Stimulated activated CD8-positive, alpha-beta memory T cell treated with anti-CD3 and anti-CD28 coated beads, Interleukin-7, amount 100 ng/mL, for 48 hours (primary cell): ENCODE results near the gene DAPK2.
"Not testable (repeated sequence)": the region's sequence is repeated elsewhere in the genome, so short reads cannot be mapped to it uniquely, and the experiment has no call there.

Experiments
- DNase-seq, 2 donors: peaks; one replicate each; pipeline ENCODE4 v3.0.0-alpha.2; 2020; ENCODE audit warnings: low read depth in 1 of 2; ENCODE audit errors: extremely low read depth in 1 of 2

The DAPK2 gene

GRCh38 chr15:63899606-63900005 lies 146.7 kb downstream of the DAPK2 start:
- DNase-seq: not testable (repeated sequence)

GRCh38 chr15:63899193-63899592 lies 147.1 kb downstream of the DAPK2 start:
- no peak for DNase-seq

- DNase-seq: peak; percentile 29 to 48
Observed at GRCh38 chr15:63896336-63897115, 149.8 kb downstream of the DAPK2 start.

GRCh38 chr15:63895787-63896218 lies 150.5 kb downstream of the DAPK2 start:
- no peak for DNase-seq

GRCh38 chr15:63895194-63895593 lies 151.1 kb downstream of the DAPK2 start:
- DNase-seq: no peak

- DNase-seq: no peak
Observed at GRCh38 chr15:63894662-63894949, 151.7 kb downstream of the DAPK2 start.

- DNase-seq: no peak
Observed at GRCh38 chr15:63893866-63894661, 152.2 kb downstream of the DAPK2 start.

- peak; percentile 67 to 88 for DNase-seq
Observed at GRCh38 chr15:63892794-63893441, 153.4 kb downstream of the DAPK2 start.

GRCh38 chr15:63891768-63892133 lies 154.5 kb downstream of the DAPK2 start:
- DNase-seq: no peak

- peak; percentile 45 to 50 for DNase-seq
Observed at GRCh38 chr15:63891079-63891767, 155.1 kb downstream of the DAPK2 start.

- no peak for DNase-seq
Observed at GRCh38 chr15:63890617-63891016, 155.7 kb downstream of the DAPK2 start.

- no peak for DNase-seq
Observed at GRCh38 chr15:63889831-63890230, 156.5 kb downstream of the DAPK2 start.

- DNase-seq: no peak
Observed at GRCh38 chr15:63888823-63889222, 157.5 kb downstream of the DAPK2 start.

GRCh38 chr15:63888146-63888545 lies 158.1 kb downstream of the DAPK2 start:
- DNase-seq: no peak

GRCh38 chr15:63887630-63888029 lies 158.7 kb downstream of the DAPK2 start:
- DNase-seq: no peak

GRCh38 chr15:63884953-63885352 lies 161.3 kb downstream of the DAPK2 start:
- DNase-seq: no peak

GRCh38 chr15:63881431-63881830 lies 164.9 kb downstream of the DAPK2 start:
- no peak for DNase-seq

GRCh38 chr15:63880744-63881143 lies 165.5 kb downstream of the DAPK2 start:
- no peak for DNase-seq

GRCh38 chr15:63879995-63880394 lies 166.3 kb downstream of the DAPK2 start:
- no peak for DNase-seq

- DNase-seq: no peak
Observed at GRCh38 chr15:63879211-63879610, 167.1 kb downstream of the DAPK2 start.

- no peak for DNase-seq
Observed at GRCh38 chr15:63877713-63878271, 168.5 kb downstream of the DAPK2 start.
